Hematopoietic multipotent progenitor cell treated with erythropoietin and hydrocortisone succinate and interleukin-3 and kit ligand, for 4 days (in vitro differentiated cells): ENCODE measurements around the gene ZEB2.

Source experiments
- DNase-seq: peaks from one replicate; pipeline ENCODE4 v3.0.0-alpha.2; 2015

The ZEB2 gene

GRCh38 chr2:144414324-144414845 is 105.5 kb downstream of the ZEB2 start:
- DNase-seq: peak; percentile 58

GRCh38 chr2:144412709-144413108 is 107.2 kb downstream of the ZEB2 start:
- DNase-seq: peak; percentile 44

GRCh38 chr2:144411473-144411872 is 108.4 kb downstream of the ZEB2 start:
- DNase-seq: no peak

GRCh38 chr2:144409241-144409640 is 110.7 kb downstream of the ZEB2 start:
- no peak for DNase-seq

- no peak for DNase-seq
These were observed 112.7 kb downstream of the ZEB2 start for GRCh38 chr2:144407262-144407661.

- no peak for DNase-seq
These were observed 113.7 kb downstream of the ZEB2 start for GRCh38 chr2:144405982-144406788.

GRCh38 chr2:144405321-144405720 is 114.6 kb downstream of the ZEB2 start:
- DNase-seq: peak; percentile 62

GRCh38 chr2:144404586-144405314 is 115.2 kb downstream of the ZEB2 start:
- no peak for DNase-seq

GRCh38 chr2:144403933-144404332 is 116.0 kb downstream of the ZEB2 start:
- DNase-seq: no peak

- DNase-seq: no peak
These were observed 117.7 kb downstream of the ZEB2 start for GRCh38 chr2:144402251-144402650.

GRCh38 chr2:144401036-144401435 is 118.9 kb downstream of the ZEB2 start:
- DNase-seq: no peak

- DNase-seq: no peak
These were observed 123.6 kb downstream of the ZEB2 start for GRCh38 chr2:144396318-144396717.

- DNase-seq: no peak
These were observed 129.4 kb downstream of the ZEB2 start for GRCh38 chr2:144390424-144391020.

- no peak for DNase-seq
These were observed 130.0 kb downstream of the ZEB2 start for GRCh38 chr2:144389930-144390311.

- no peak for DNase-seq
These were observed 130.6 kb downstream of the ZEB2 start for GRCh38 chr2:144389151-144389929.

- DNase-seq: no peak
These were observed 134.5 kb downstream of the ZEB2 start for GRCh38 chr2:144385381-144385780.

GRCh38 chr2:144383571-144384100 is 136.3 kb downstream of the ZEB2 start:
- DNase-seq: peak; percentile 40

- DNase-seq: peak; percentile 93
These were observed 137.1 kb downstream of the ZEB2 start for GRCh38 chr2:144382849-144383248.

GRCh38 chr2:144381716-144382115 is 138.2 kb downstream of the ZEB2 start:
- no peak for DNase-seq

GRCh38 chr2:144379851-144380311 is 140.0 kb downstream of the ZEB2 start:
- DNase-seq: peak; percentile 67

- no peak for DNase-seq
These were observed 141.4 kb downstream of the ZEB2 start for GRCh38 chr2:144378551-144378950.

GRCh38 chr2:144377914-144378313 is 142.0 kb downstream of the ZEB2 start:
- peak; percentile 55 for DNase-seq
